SU-DHL-6 (cell line): ENCODE measurements around the gene OSBPL2.

Experiments
- H2AFZ ChIP-seq: fragments of 200-600 bp; sonication (generic); 2 replicates; pipeline ENCODE4 v1.6.1; 2014; ENCODE audit warnings: low read depth, mild to moderate bottlenecking, moderate library complexity, mixed read lengths, antibody characterized with exemption, low read length; ENCODE audit not compliant: severe bottlenecking
- H3F3A ChIP-seq: fragments of 200-600 bp; shearing (Covaris generic); 2 replicates; pipeline ENCODE4 v1.6.0; 2016; ENCODE audit warnings: antibody characterized with exemption, mild to moderate bottlenecking; ENCODE audit not compliant: insufficient read depth
- H3K27ac ChIP-seq: fragments of 200-600 bp; sonication (generic); 2 replicates; pipeline ENCODE4 v1.5.1; 2016; ENCODE audit warnings: low read depth, mild to moderate bottlenecking, low read length, moderate library complexity, mixed read lengths
- H3K27me3 ChIP-seq: fragments of 200-600 bp; sonication (generic), shearing (Covaris generic); 2 replicates; pipeline ENCODE4 v1.6.0; 2014; ENCODE audit warnings: mild to moderate bottlenecking, low read length
- H3K36me3 ChIP-seq: fragments of 200-600 bp; sonication (generic); 2 replicates; pipeline ENCODE4 v1.6.1; 2014; ENCODE audit warnings: mild to moderate bottlenecking, low read length, mixed read lengths
- H3K4me2 ChIP-seq: fragments of 300-600, 200-600 bp; shearing (Covaris generic), sonication (generic); 2 replicates; pipeline ENCODE4 v1.6.0; 2014; ENCODE audit warnings: low read length, low read depth, mild to moderate bottlenecking; ENCODE audit not compliant: poor library complexity, severe bottlenecking
- H3K4me3 ChIP-seq: fragments of 200-600 bp; sonication (generic); 2 replicates; pipeline ENCODE4 v1.5.1; 2014; ENCODE audit warnings: antibody characterized with exemption, low read length, mild to moderate bottlenecking, mixed read lengths; ENCODE audit not compliant: insufficient read depth, poor library complexity, severe bottlenecking
- H3K79me2 ChIP-seq: fragments of 200-600 bp; sonication (generic); 2 replicates; pipeline ENCODE4 v1.6.1; 2014; ENCODE audit warnings: mild to moderate bottlenecking, low read length, moderate library complexity; ENCODE audit not compliant: insufficient read depth
- H3K9ac ChIP-seq: fragments of 200-600 bp; sonication (generic); 2 replicates; pipeline ENCODE4 v1.7.0; 2014; ENCODE audit warnings: mild to moderate bottlenecking, low read length
- H3K9me2 ChIP-seq: fragments of 200-600 bp; sonication (generic); replicated peaks from 2 replicates; pipeline ENCODE4 v1.6.1; 2014; ENCODE audit warnings: low read length; ENCODE audit not compliant: insufficient read depth
- H3K9me3 ChIP-seq: fragments of 200-600 bp; sonication (generic); 2 replicates; pipeline ENCODE4 v1.6.1; 2014; ENCODE audit warnings: low read length, mixed read lengths; ENCODE audit not compliant: insufficient read depth
- H4K20me1 ChIP-seq: fragments of 200-600 bp; sonication (generic); 2 replicates; pipeline ENCODE4 v1.6.1; 2014; ENCODE audit warnings: low read depth, mild to moderate bottlenecking, antibody characterized with exemption, low read length, moderate library complexity, mixed read lengths
- CTCF ChIP-seq: fragments of 200-600 bp; sonication (generic); IDR thresholded peaks from one replicate; pipeline ENCODE4 v1.5.1; 2017; ENCODE audit warnings: antibody characterized with exemption, mild to moderate bottlenecking, low read length, moderate library complexity; ENCODE audit not compliant: insufficient read depth, poor library complexity, severe bottlenecking
- EZH2phosphoT487 ChIP-seq: fragments of 200-600 bp; sonication (generic), shearing (Covaris generic); conservative IDR thresholded peaks from 2 replicates; pipeline ENCODE4 v1.6.1; 2018; ENCODE audit warnings: mild to moderate bottlenecking, antibody characterized with exemption, low read length, moderate library complexity, mixed read lengths

OSBPL2 gene

GRCh38 chr20:62215020-62215990 is 23.0 kb upstream of the OSBPL2 start:
- no peak overlapping the region for H3K4me3 ChIP-seq
- H3K4me2 ChIP-seq: no peak overlapping the region
- no peaks in the 10 kb centered on the region for H3K79me2 ChIP-seq
- no peak overlapping the region for H2AFZ ChIP-seq
- no peaks in the 10 kb centered on the region for H4K20me1 ChIP-seq
- H3K9ac ChIP-seq: no peak overlapping the region
- TF ChIP-seq CTCF (no peak), EZH2phosphoT487 (no peak)
- H3K9me2 ChIP-seq: no peaks in the 10 kb centered on the region
- no peak overlapping the region for H3K27ac ChIP-seq
- H3K9me3 ChIP-seq: no peaks in the 10 kb centered on the region
- no peaks in the 10 kb centered on the region for H3K27me3 ChIP-seq
- H3K36me3 ChIP-seq: no peaks in the 10 kb centered on the region
- H3F3A ChIP-seq: no peaks in the 10 kb centered on the region

- Histone ChIP-seq H3K4me2 (no peak overlapping the region), H3K27ac (no peak overlapping the region), H4K20me1 (no peaks in the 10 kb centered on the region), H3F3A (no peaks in the 10 kb centered on the region), H3K4me3 (no peak overlapping the region), H3K36me3 (no peaks in the 10 kb centered on the region), H3K27me3 (no peaks in the 10 kb centered on the region), H3K9ac (no peak overlapping the region), H3K9me3 (no peaks in the 10 kb centered on the region), H3K9me2 (no peaks in the 10 kb centered on the region), H3K79me2 (no peaks in the 10 kb centered on the region), H2AFZ (no peak overlapping the region)
- TF ChIP-seq EZH2phosphoT487 (no peak), CTCF (no peak)
Measured at GRCh38 chr20:62215991-62216635, 22.2 kb upstream of the OSBPL2 start.

- H2AFZ ChIP-seq: no peak overlapping the region
- H3K79me2 ChIP-seq: no peaks in the 10 kb centered on the region
- H3K9me2 ChIP-seq: no peaks in the 10 kb centered on the region
- no peaks in the 10 kb centered on the region for H3K9me3 ChIP-seq
- H3K4me2 ChIP-seq: no peak overlapping the region
- H3K4me3 ChIP-seq: no peak overlapping the region
- H3K9ac ChIP-seq: no peak overlapping the region
- no peak overlapping the region for H3K27ac ChIP-seq
- H4K20me1 ChIP-seq: no peaks in the 10 kb centered on the region
- no peaks in the 10 kb centered on the region for H3F3A ChIP-seq
- H3K36me3 ChIP-seq: no peaks in the 10 kb centered on the region
- TF ChIP-seq EZH2phosphoT487: no peak
- TF ChIP-seq CTCF: no peak
- no peaks in the 10 kb centered on the region for H3K27me3 ChIP-seq
Measured at GRCh38 chr20:62216636-62217566, 21.4 kb upstream of the OSBPL2 start.
